GM12801 (cell line): ENCODE measurements around the gene RIPPLY1.

Experiments used
- TF ChIP-seq, protein P1 (sequence below): IDR thresholded peaks from one replicate; pipeline ENCODE4 v1.5.1; 2011; ENCODE audit warnings: control low read depth; ENCODE audit not compliant: insufficient read length; ENCODE audit errors: extremely low read depth

Gene RIPPLY1

GRCh38 chrX:106931831-106932491 is 28.8 kb upstream of the RIPPLY1 start:
- TF ChIP-seq, protein P1, sequence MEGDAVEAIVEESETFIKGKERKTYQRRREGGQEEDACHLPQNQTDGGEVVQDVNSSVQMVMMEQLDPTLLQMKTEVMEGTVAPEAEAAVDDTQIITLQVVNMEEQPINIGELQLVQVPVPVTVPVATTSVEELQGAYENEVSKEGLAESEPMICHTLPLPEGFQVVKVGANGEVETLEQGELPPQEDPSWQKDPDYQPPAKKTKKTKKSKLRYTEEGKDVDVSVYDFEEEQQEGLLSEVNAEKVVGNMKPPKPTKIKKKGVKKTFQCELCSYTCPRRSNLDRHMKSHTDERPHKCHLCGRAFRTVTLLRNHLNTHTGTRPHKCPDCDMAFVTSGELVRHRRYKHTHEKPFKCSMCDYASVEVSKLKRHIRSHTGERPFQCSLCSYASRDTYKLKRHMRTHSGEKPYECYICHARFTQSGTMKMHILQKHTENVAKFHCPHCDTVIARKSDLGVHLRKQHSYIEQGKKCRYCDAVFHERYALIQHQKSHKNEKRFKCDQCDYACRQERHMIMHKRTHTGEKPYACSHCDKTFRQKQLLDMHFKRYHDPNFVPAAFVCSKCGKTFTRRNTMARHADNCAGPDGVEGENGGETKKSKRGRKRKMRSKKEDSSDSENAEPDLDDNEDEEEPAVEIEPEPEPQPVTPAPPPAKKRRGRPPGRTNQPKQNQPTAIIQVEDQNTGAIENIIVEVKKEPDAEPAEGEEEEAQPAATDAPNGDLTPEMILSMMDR: no peak

GRCh38 chrX:106928227-106928626 is 25.1 kb upstream of the RIPPLY1 start:
- TF ChIP-seq, protein P1: no peak

GRCh38 chrX:106927700-106928099 is 24.6 kb upstream of the RIPPLY1 start:
- TF ChIP-seq, protein P1: no peak

DNA sequence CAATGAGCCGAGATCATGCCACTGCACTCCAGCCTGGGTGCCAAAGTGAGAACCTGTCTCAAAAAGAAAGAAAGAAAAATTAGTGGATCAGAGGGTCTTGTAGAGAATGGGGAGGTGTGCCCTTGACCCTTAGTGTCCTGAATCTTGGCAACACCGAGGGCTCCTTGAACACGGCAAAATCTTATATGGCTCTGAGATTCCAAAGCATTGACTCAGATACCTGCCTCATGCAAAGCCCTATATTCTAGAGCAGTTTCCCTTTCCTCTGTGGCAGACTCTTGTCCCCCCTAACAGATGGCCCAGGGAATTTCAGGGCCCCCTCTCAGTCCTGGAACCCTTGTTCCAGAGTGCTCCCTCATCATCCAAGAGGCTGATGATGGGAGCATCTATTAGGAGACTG is 23.9 kb upstream of the RIPPLY1 start:
- TF ChIP-seq, protein P1: no peak

DNA sequence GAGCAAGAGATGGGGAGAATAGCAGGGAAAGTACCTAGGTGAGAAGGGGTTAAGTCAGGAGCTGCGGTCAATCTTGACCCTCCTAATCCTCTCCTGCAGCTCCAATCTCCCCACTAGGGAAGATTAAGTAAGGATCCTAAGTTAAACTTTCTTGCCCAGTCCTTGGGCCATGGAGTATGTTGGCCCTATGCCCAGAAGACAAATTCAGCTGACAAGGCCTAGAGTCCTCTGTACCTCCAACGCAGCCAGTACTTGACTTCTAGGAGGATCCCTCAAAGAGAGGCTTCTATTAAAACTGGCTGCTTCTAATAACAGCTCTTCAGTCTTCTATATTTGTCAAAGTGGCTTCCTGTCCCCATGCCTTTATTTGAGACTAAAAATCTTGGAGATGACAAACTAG is 18.5 kb upstream of the RIPPLY1 start:
- TF ChIP-seq, protein P1: no peak

DNA sequence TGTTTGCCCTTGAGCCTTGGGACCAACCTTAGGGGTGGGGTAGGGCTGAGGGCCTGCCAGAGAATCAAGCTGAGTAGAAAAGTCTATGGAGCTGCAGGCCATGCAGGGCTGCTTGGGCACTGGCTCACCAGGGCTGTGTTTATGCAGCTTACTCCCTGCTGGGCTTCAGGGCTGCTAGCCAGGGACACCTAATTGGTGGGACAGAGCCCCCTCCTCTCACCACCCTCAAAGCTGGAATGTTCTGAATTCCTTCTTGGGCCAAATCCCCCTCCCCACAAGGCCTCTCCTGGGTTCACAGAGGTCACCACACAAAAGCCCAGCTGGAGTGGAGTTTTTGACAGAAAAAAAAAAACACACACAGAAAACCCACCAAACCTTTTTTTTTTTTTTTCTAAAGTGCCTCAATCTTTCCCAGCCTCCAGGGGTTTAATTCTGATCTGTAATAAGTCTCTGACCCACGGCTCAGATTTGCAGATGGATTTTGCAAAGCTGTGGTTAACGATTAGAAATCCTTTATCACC is 16.9 kb upstream of the RIPPLY1 start, which contains the start of gene CLDN2:
Gene CLDN2, plus strand, starts transcription at position 471 of the 521 bp plus-strand sequence. CDS start 7,827 bp downstream, outside the sequence.
- TF ChIP-seq, protein P1: no peak

DNA sequence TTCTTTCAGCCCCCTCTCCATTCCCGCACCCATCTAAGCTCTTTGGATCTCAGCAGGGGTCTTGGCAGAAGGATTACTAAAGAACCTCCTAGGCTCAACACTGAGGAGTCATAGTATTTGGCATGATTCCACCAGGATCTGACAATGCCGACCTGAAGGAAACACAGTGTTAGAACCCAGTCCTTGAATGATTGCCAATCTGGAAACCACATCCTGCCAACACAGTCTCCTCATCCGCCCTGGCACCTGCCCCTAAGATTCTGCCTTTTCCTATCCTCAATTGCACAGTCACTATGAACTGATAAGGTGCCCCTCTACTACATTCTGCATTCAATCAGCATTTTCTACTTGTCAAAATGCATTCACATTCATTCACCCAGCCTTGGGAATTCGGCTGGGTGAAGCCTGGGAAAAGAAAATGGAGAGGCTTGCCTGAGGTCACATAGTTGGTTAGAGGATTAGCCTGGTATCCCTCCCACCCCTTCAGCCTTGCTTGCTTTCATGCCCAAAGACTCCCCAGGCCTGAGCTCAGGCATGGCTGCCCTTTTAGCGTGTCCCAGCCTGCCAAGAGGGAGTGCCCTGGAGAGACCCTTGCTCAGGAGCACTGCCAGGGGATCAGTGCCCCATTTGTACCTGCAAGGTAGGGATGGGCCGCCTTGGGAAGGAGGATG is 14.8 kb upstream of the RIPPLY1 start:
- TF ChIP-seq, protein P1: no peak
